HG03108 (cell line): ENCODE results near the gene TRIM26.

ENCODE experiments used
- ATAC-seq: cut with Tn5 transposase; IDR thresholded peaks from one replicate; pipeline ENCODE4 v1.9.1; 2021; ENCODE audit warnings: moderate library complexity; ENCODE audit not compliant: unreplicated experiment

Gene TRIM26

GRCh38 chr6:30211306-30211705 lies 1.9 kb downstream of the TRIM26 start:
- ATAC-seq = no peak

- ATAC-seq = no peak
These were observed 5.4 kb downstream of the TRIM26 start for GRCh38 chr6:30207619-30208295.

- no peak for ATAC-seq
These were observed 6.2 kb downstream of the TRIM26 start for GRCh38 chr6:30206799-30207618.

- ATAC-seq = no peak
These were observed 7.1 kb downstream of the TRIM26 start for GRCh38 chr6:30206152-30206551.

GRCh38 chr6:30204116-30204515 lies 9.1 kb downstream of the TRIM26 start:
- ATAC-seq = no peak

GRCh38 chr6:30202366-30202765 lies 10.8 kb downstream of the TRIM26 start:
- ATAC-seq = no peak

- ATAC-seq = no peak
These were observed 12.5 kb downstream of the TRIM26 start for GRCh38 chr6:30200551-30201281.

GRCh38 chr6:30198166-30199084 lies 14.8 kb downstream of the TRIM26 start:
- no peak for ATAC-seq

- no peak for ATAC-seq
These were observed 16.8 kb downstream of the TRIM26 start for GRCh38 chr6:30196376-30196775.

- ATAC-seq = no peak
These were observed 17.3 kb downstream of the TRIM26 start for GRCh38 chr6:30195951-30196350.

- ATAC-seq = no peak
These were observed 18.2 kb downstream of the TRIM26 start for GRCh38 chr6:30194797-30195690.

GRCh38 chr6:30192076-30192475 lies 21.1 kb downstream of the TRIM26 start:
- no peak for ATAC-seq

- ATAC-seq = no peak
These were observed 24.7 kb downstream of the TRIM26 start for GRCh38 chr6:30188541-30188940.

GRCh38 chr6:30185846-30186484 lies 27.2 kb downstream of the TRIM26 start:
- ATAC-seq = no peak

GRCh38 chr6:30184417-30185031 lies 28.7 kb downstream of the TRIM26 start:
- no peak for ATAC-seq

- no peak for ATAC-seq
These were observed 33.1 kb downstream of the TRIM26 start for GRCh38 chr6:30180145-30180544.

GRCh38 chr6:30178837-30179236 lies 34.4 kb downstream of the TRIM26 start:
- no peak for ATAC-seq

- ATAC-seq = no peak
These were observed 37.4 kb downstream of the TRIM26 start for GRCh38 chr6:30175765-30176164.

GRCh38 chr6:30172681-30173080 lies 40.5 kb downstream of the TRIM26 start:
- no peak for ATAC-seq
